HG02798 (cell line): Measurements from ENCODE around the gene KCTD14.

Source experiments
- ATAC-seq: cut with Tn5 transposase; IDR thresholded peaks from one replicate; pipeline ENCODE4 v1.9.1; 2021; ENCODE audit warnings: mild to moderate bottlenecking; ENCODE audit not compliant: unreplicated experiment, poor library complexity

Gene KCTD14

GRCh38 chr11:77967753-77968152, 55.3 kb downstream of the KCTD14 start:
- no peak for ATAC-seq

GRCh38 chr11:77967121-77967520, 56.0 kb downstream of the KCTD14 start:
- ATAC-seq: no peak

- no peak for ATAC-seq
Measured at GRCh38 chr11:77966338-77966737, 56.7 kb downstream of the KCTD14 start.
